Large intestine (tissue), 3 donors: ENCODE data around the gene KRTAP5-7. TPM values are rescaled to one million over a fixed set of nuclear protein-coding genes. Genes with fewer than 3 reads are reported as not detected.

ENCODE experiments used
- DNase-seq, 2 donors: peaks; one replicate each; pipeline versions ENCODE4 v3.0.0 to v3.0.0-alpha.2; 2013
- H3K27ac ChIP-seq: one replicate; pipeline ENCODE4 v1.5.1; 2013; ENCODE audit warnings: low read length
- H3K27me3 ChIP-seq: 2 replicates; pipeline ENCODE4 v1.6.1; 2013; ENCODE audit warnings: low read length; ENCODE audit not compliant: control insufficient read depth, insufficient read depth
- H3K36me3 ChIP-seq: 2 replicates; pipeline ENCODE4 v1.6.1; 2013; ENCODE audit warnings: low read length; ENCODE audit not compliant: control insufficient read depth, insufficient read depth
- H3K4me1 ChIP-seq: one replicate; pipeline ENCODE4 v1.6.1; 2013; ENCODE audit warnings: low read length; ENCODE audit not compliant: control insufficient read depth, insufficient read depth
- H3K4me3 ChIP-seq: one replicate; pipeline ENCODE4 v1.5.1; 2013; ENCODE audit warnings: low read length
- H3K9me3 ChIP-seq: one replicate; pipeline ENCODE4 v1.6.1; 2013; ENCODE audit warnings: mild to moderate bottlenecking, low read depth, low read length, moderate library complexity; ENCODE audit not compliant: control insufficient read depth
- WGBS: methylation state at CpG from one replicate; pipeline ENCODE4 v1.1.5; 2013; ENCODE audit warnings: low lambda C conversion rate; ENCODE audit not compliant: insufficient coverage; 5-methylcytosine and 5-hydroxymethylcytosine counted together
- polyA plus RNA-seq: library from polyadenylated mRNA; unstranded; fragments of 120-200 nt; gene quantifications from one replicate; pipeline ENCODE4 v1.2.1, GENCODE V29; 2013

The KRTAP5-7 gene
- polyA plus RNA-seq, 1 donor: 0.16 TPM

DNA sequence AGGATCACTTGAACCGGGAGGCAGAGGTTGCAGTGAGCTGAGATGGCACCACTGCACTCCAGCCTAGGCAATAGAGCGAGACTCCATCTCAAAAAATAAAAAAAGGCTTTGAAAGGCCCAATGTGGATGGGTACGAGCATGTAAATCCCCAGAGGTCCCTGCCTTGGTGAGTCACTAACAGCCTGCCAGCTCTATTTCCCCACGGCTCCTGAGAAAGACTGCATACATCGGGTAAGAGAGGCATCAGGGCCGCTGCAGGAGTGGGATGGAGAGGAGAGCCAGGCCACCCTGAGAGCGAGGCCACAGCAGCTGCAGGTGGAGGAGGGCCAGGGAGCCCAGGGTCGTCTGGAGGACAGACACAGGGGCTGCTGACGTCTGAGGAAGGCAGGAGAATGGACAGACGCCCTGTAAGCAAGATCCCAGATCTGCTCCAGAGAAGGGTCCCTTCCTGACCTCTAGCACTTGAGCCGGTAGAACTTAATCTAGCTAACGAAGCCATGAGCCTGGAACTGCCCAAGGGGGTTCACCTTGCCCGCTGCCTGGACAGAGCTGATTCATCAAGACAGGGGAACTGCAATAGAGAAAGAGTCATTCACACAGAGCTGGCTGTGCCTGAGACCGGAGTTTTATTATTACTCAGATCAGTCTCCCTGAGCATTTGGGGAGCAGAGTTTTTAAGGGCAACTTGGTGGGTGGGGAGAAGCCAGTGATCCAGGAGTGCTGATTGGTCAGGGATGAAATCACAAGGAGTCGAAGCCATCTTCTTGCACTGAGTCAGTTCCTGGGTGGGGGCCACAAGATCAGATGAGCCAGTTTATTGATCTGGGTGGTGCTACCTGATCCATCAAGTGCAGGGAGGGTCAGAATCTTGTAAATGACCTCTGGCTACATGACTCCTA, 16.1 kb downstream of the KRTAP5-7 start:
- no peak overlapping the region for H3K4me3 ChIP-seq
- WGBS: no CpG with 5 or more reads among the region's 15 CpGs
- H3K36me3 ChIP-seq: no peaks in the 10 kb centered on the region

DNA sequence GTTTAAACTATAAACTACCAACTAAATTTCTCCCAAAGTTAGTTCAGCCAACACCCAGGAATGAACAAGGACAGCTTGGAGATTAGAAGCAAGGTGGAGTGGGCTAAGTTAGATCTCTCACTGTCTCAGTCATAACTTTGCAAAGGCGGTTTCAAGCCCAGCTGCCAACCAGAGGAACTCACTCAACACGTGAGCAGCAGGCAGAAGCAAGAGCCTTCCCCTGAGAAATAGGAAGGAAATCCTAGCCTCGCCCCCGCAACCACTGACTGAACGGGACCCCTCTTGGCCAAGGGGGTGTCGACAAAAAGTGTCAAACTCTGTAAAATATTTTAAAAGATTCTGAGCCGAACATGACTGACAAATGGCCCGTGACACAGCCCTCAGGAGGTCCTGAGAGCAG, 16.8 kb downstream of the KRTAP5-7 start:
- H3K27ac ChIP-seq: no peak overlapping the region
- no peaks in the 10 kb centered on the region for H3K4me1 ChIP-seq
- 100% methylated on average over 1 of the region's 8 CpGs for WGBS
- no peak overlapping the region for H3K4me3 ChIP-seq
- no peak for DNase-seq
- H3K9me3 ChIP-seq: no peaks in the 10 kb centered on the region
- H3K27me3 ChIP-seq: no peaks in the 10 kb centered on the region
- H3K36me3 ChIP-seq: no peaks in the 10 kb centered on the region

More for the DNA sequence above, 16.1 kb downstream of the KRTAP5-7 start:
- H3K27me3 ChIP-seq: no peaks in the 10 kb centered on the region
- no peaks in the 10 kb centered on the region for H3K4me1 ChIP-seq
- DNase-seq: no peak
- no peaks in the 10 kb centered on the region for H3K9me3 ChIP-seq
- no peak overlapping the region for H3K27ac ChIP-seq

GRCh38 chr11:71544525-71545214, 17.6 kb downstream of the KRTAP5-7 start:
- WGBS: 29% methylated on average over 1 of the region's 6 CpGs
- H3K9me3 ChIP-seq: no peaks in the 10 kb centered on the region
- no peak for DNase-seq
- H3K4me3 ChIP-seq: no peak overlapping the region
- no peaks in the 10 kb centered on the region for H3K27me3 ChIP-seq
- no peak overlapping the region for H3K27ac ChIP-seq
- H3K36me3 ChIP-seq: no peaks in the 10 kb centered on the region
- H3K4me1 ChIP-seq: no peaks in the 10 kb centered on the region

DNA sequence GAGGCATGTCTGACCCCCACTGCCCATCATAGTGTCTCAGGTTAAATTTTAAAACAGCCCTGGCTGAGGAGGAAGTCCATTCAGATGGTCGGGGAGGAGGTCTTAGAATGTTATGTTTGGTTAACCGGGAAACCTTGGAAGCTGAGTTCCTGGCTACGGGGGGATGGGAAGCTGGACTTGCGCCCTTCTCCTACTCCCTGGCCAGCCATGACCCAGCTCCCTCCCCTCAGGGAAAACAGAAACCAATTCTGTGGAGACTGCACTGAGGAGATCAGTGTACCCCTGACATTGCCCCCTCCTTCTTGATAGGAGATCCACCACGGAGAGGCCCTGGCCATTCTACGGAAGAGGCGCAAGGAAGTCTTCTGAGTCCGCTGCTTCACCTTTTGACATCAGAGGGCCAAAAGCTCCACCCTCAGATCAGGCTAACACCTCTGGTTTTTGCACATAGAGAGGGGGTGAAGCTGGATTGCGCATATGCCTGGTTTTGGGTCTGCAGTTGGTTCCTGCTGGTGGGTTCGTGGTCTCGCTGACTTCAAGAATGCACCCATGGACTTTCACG, 18.4 kb downstream of the KRTAP5-7 start:
- Histone ChIP-seq H3K27ac (no peak overlapping the region), H3K27me3 (no peaks in the 10 kb centered on the region), H3K9me3 (no peaks in the 10 kb centered on the region), H3K4me1 (no peaks in the 10 kb centered on the region), H3K4me3 (no peak overlapping the region), H3K36me3 (no peaks in the 10 kb centered on the region)
- DNase-seq: no peak
- no CpG with 5 or more reads among the region's 12 CpGs for WGBS

DNA sequence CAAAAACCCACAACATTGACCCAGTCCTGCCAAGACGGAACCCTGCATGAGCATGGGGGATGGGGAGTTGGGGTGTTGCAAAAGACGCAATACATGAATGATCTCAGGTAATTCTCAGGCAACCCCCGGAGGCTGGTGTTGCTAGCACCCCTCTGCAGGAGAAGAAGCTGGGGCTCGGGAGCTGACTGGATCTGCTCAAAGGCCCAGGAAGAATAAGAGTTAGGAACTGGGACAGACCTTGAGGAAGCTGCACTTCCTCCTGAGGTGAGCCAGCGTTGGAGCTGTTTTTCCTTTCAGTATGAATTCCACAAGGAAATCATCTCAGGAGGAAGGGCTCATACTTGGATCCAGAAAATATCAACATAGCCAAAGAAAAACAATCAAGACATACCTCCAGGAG, 21.1 kb downstream of the KRTAP5-7 start, which contains the start of gene KRTAP5-9:
KRTAP5-9 (plus strand) TSS at position 301 of the 400 bp plus-strand sequence. CDS start 238 bp downstream, outside the sequence.
- Histone ChIP-seq H3K9me3 (no peaks in the 10 kb centered on the region), H3K4me1 (no peaks in the 10 kb centered on the region), H3K27me3 (no peaks in the 10 kb centered on the region), H3K4me3 (no peak within 1 kb of the TSS), H3K27ac (no peak within 1 kb of the TSS), H3K36me3 (no peaks in the 10 kb centered on the region)
- WGBS: no CpG with 5 or more reads among the region's 5 CpGs
- DNase-seq: no peak

DNA sequence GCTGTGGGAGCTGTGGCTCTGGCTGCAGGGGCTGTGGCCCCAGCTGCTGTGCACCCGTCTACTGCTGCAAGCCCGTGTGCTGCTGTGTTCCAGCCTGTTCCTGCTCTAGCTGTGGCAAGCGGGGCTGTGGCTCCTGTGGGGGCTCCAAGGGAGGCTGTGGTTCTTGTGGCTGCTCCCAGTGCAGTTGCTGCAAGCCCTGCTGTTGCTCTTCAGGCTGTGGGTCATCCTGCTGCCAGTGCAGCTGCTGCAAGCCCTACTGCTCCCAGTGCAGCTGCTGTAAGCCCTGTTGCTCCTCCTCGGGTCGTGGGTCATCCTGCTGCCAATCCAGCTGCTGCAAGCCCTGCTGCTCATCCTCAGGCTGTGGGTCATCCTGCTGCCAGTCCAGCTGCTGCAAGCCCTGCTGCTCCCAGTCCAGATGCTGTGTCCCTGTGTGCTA, 21.7 kb downstream of the KRTAP5-7 start:
- Histone ChIP-seq H3K36me3 (no peaks in the 10 kb centered on the region), H3K27ac (no peak overlapping the region), H3K4me1 (no peaks in the 10 kb centered on the region), H3K27me3 (no peaks in the 10 kb centered on the region), H3K4me3 (no peak overlapping the region), H3K9me3 (no peaks in the 10 kb centered on the region)
- no peak for DNase-seq
- WGBS: no CpG with 5 or more reads among the region's 5 CpGs

GRCh38 chr11:71551711-71552110, 24.6 kb downstream of the KRTAP5-7 start:
- no peaks in the 10 kb centered on the region for H3K36me3 ChIP-seq
- H3K27me3 ChIP-seq: no peaks in the 10 kb centered on the region
- WGBS: 100% methylated on average over 1 of the region's 1 CpG
- H3K27ac ChIP-seq: no peak overlapping the region
- no peaks in the 10 kb centered on the region for H3K9me3 ChIP-seq
- no peak for DNase-seq
- H3K4me1 ChIP-seq: no peaks in the 10 kb centered on the region
- H3K4me3 ChIP-seq: no peak overlapping the region

- H3K27ac ChIP-seq: no peak overlapping the region
- no peaks in the 10 kb centered on the region for H3K4me1 ChIP-seq
- no peak overlapping the region for H3K4me3 ChIP-seq
- no peaks in the 10 kb centered on the region for H3K36me3 ChIP-seq
- WGBS: no CpG with 5 or more reads among the region's 6 CpGs
- no peaks in the 10 kb centered on the region for H3K9me3 ChIP-seq
- H3K27me3 ChIP-seq: no peaks in the 10 kb centered on the region
- no peak for DNase-seq
Measured at GRCh38 chr11:71554996-71555395, 27.9 kb downstream of the KRTAP5-7 start.

DNA sequence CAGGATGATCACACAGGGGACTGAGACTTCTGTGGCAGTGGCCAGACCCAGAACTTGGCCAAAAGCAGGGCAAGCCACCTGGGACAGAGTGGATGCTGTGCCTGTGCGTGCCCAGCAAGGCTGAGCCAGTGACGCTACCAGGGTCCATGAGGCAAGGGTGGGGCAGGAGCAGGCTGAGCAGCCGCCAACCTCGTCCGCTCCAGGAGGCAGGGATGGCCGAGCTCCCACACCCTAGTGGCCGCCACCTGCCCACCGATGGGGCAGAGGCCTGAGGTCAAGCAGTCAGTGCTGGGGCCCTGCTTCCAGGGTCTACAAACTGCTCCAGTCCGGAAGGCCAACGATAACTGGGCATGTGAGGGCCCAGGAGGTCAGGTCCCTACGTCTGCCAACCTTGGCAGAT, 28.4 kb downstream of the KRTAP5-7 start:
- no CpG with 5 or more reads among the region's 11 CpGs for WGBS

GRCh38 chr11:71556018-71556417, 29.0 kb downstream of the KRTAP5-7 start:
- H3K4me1 ChIP-seq: no peaks in the 10 kb centered on the region
- H3K27ac ChIP-seq: no peak overlapping the region
- H3K36me3 ChIP-seq: no peaks in the 10 kb centered on the region
- no peaks in the 10 kb centered on the region for H3K9me3 ChIP-seq
- H3K27me3 ChIP-seq: no peaks in the 10 kb centered on the region
- WGBS: no CpG with 5 or more reads among the region's 4 CpGs
- no peak for DNase-seq
- H3K4me3 ChIP-seq: no peak overlapping the region

More for the DNA sequence above, 28.4 kb downstream of the KRTAP5-7 start:
- Histone ChIP-seq H3K4me1 (no peaks in the 10 kb centered on the region), H3K27me3 (no peaks in the 10 kb centered on the region), H3K4me3 (no peak overlapping the region), H3K27ac (no peak overlapping the region), H3K9me3 (no peaks in the 10 kb centered on the region), H3K36me3 (no peaks in the 10 kb centered on the region)
- no peak for DNase-seq
